GM18505 (cell line): ENCODE data around the gene ST8SIA4.

Experiments used
- ATAC-seq: cut with Tn5 transposase; IDR thresholded peaks from one replicate; pipeline ENCODE4 v1.9.1; 2021; ENCODE audit not compliant: unreplicated experiment
- POLR2A ChIP-seq: IDR thresholded peaks from 4 replicates; pipeline ENCODE4 v1.6.1; 2011; ENCODE audit warnings: borderline replicate concordance; ENCODE audit not compliant: insufficient read depth, insufficient read length; ENCODE audit errors: extremely low read depth

ST8SIA4 gene

GRCh38 chr5:100777680-100778300 lies 125.3 kb downstream of the ST8SIA4 start:
- TF ChIP-seq POLR2A = no peak

GRCh38 chr5:100775533-100775855 lies 127.6 kb downstream of the ST8SIA4 start:
- ATAC-seq = no peak
- no peak for TF ChIP-seq POLR2A

More at GRCh38 chr5:100777680-100778300, 125.3 kb downstream of the ST8SIA4 start:
- peak; percentile 79 for ATAC-seq

GRCh38 chr5:100772548-100772947 lies 130.5 kb downstream of the ST8SIA4 start:
- TF ChIP-seq POLR2A = no peak
- ATAC-seq = no peak

- ATAC-seq = no peak
- no peak for TF ChIP-seq POLR2A
Observed at GRCh38 chr5:100772006-100772405, 131.1 kb downstream of the ST8SIA4 start.

GRCh38 chr5:100771181-100771580 lies 131.9 kb downstream of the ST8SIA4 start:
- no peak for ATAC-seq
- TF ChIP-seq POLR2A = no peak

GRCh38 chr5:100768221-100768620 lies 134.9 kb downstream of the ST8SIA4 start:
- no peak for TF ChIP-seq POLR2A
- no peak for ATAC-seq

GRCh38 chr5:100762995-100763394 lies 140.1 kb downstream of the ST8SIA4 start:
- TF ChIP-seq POLR2A = no peak
- no peak for ATAC-seq

GRCh38 chr5:100762108-100762507 lies 141.0 kb downstream of the ST8SIA4 start:
- no peak for ATAC-seq
- TF ChIP-seq POLR2A = no peak

- no peak for TF ChIP-seq POLR2A
- no peak for ATAC-seq
Observed at GRCh38 chr5:100761192-100761591, 141.9 kb downstream of the ST8SIA4 start.

DNA sequence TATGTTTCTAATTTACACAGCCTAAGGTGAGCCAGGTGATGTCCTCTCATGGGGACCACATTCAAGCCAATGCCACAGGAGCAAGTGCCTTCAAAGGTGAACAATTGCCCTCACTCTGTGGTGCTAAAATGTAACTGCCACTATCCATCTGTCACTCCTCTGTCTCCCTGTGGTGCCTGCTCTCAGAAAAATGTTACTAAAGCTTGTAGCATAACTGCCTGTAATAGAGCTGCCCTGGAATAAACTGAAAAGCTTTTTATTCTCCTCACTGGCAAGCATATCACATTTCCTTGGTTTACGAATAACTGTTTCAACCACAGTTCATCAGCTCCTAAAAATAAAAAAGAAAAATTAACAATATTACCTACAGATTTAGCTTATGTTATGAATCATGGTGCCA lies 142.4 kb downstream of the ST8SIA4 start:
- TF ChIP-seq POLR2A = no peak
- ATAC-seq = no peak

GRCh38 chr5:100758780-100759179 lies 144.3 kb downstream of the ST8SIA4 start:
- no peak for TF ChIP-seq POLR2A
- no peak for ATAC-seq

GRCh38 chr5:100758306-100758705 lies 144.8 kb downstream of the ST8SIA4 start:
- no peak for ATAC-seq
- TF ChIP-seq POLR2A = no peak

DNA sequence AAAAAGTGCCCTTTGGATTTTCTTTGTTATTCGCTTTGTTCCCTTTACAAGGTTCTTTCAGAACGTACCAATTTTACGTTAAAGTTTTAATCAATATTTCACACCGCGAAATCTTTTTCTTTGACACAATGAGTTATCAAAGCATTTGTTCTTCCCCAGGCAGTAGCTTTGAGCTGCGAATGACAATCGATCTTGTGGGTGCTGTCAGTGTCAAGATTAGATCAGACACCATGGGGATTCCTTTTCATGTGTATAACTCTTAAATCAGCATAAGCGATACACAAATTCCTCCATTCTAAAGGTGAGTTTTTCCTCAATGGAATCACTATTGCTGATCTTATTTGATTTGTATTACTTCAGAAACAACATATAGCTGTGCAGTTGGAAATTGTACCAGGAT lies 145.5 kb downstream of the ST8SIA4 start:
- ATAC-seq = no peak
- no peak for TF ChIP-seq POLR2A
